Activated gamma-delta T cell (primary cell): ENCODE data around the gene PRRT1B.
"Not testable (repeated sequence)": the region's sequence is repeated elsewhere in the genome, so short reads cannot be mapped to it uniquely, and the experiment has no call there.

Experiments used
- DNase-seq: peaks from one replicate; lab custom pipeline; 2025; lab: John Stamatoyannopoulos, UW
- total RNA-seq, 2 donors: gene quantifications; one replicate each; lab custom pipeline; 2026; lab: John Stamatoyannopoulos, UW

PRRT1B gene
- 0 to 0.04 reads per million in 2 donors for total RNA-seq

DNA sequence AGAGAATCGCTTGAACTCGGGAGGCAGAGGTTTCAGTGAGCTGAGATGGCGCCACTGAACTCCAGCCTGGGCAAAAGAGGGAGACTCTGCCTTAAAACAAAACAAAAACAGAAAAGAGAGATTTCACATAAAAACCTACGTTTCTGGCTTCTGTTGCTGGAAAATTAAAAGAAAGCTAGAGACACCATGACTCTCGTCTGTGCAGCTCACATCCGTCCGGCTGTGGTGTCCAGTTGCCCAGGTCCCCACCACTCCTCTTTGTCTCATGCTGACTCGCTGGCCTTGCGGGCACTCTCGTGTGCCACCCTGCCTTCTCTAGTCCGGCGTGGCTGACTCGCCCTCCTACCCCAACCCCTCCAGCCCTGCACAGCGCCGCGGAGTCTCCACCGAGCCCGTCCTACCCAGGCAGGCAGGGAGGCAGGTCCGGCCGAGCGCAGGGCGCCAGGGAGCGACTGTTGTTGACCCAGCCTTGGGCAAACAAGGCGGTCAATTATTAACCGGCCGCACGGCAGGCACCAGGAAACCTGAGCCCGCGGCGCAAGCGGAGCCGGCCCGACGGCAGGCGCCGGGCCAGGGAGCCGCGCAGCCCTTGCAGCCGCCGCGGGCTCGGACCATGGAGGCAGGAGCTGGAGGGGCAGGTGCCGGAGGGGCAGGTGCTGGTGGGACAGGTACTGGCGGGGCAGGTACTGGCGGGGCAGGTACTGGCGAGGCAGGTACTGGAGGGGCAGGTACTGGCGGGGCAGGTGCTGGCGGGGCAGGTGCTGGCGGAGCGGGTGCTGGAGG is at the start of gene PRRT1B:
Gene PRRT1B (plus strand): TSS at position 521 of the 783 bp plus-strand sequence. CDS start 93 bp downstream, at position 614.
- no peak for DNase-seq

DNA sequence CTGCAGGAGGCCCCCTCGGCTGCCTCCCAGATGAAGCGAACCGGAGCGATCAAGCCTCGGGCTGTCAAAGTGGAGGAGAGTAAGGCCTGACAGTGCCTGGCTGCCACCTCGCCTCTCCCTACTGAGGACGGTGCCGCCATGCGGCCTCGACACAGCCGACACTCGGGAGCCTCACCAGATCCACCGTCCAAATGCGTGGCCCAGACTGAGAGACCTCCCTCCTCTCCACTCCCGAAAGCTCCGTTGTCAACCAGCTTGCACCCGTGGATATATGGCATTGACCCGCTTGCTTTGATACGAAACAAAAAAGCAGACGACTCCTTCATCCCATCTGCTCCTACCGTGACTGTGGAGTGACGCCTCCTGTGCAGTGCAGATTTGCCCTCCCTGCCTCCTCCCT is 49.5 kb upstream of the PRRT1B start:
- DNase-seq: no peak

DNA sequence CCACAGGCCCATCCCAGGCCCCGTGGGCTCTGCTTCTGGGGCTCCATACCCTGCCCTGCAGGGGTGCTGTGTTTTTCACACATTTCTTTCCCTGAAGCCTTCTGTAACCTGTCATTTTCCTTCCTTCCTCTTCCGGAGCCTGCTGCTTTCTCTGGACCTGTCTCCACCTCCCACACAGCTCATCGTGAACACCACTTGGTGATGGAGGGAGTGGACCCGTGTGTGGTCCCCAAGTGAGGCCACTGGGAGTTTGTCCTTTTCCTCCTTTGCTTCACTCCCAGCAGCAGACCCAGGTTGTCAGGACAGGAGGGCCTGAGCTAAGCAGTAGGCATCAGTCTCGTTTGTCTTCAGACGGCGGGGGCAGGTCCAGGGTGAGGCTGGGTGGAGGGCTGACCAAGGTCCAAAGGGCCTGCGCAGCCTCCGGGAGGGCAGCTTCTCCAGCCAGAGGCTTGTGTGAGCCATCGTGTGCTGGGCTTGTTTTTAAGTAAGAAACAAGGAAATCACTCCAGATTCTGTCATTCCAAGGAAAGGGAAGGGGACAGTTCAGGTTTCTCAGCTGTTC is 48.4 kb upstream of the PRRT1B start:
- DNase-seq: no peak

DNA sequence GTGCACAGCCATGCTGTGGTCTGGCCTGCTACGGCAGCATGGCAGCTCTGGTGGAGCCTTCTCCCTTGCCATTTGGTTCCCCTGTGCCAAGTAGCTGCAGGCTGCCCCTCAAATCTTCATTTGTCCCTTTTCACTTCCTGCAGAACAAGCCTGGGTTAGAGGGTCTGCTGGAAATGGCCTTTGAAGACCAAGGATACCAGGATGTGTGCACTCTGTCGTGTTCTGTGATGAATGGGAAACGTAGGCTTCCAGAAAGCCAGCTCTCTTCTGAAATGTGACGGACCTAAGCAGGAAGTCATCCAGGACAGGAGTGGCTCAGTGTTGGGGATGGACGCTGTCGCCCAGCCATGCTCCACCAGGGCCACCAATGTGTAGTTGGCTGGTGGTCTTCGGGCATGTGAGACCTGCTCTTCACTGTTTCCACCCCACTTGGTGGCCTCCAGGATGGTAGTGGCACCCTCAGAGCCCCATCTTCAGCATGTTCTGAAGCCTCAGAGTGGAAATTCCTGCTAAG is 46.0 kb upstream of the PRRT1B start:
- DNase-seq: no peak

DNA sequence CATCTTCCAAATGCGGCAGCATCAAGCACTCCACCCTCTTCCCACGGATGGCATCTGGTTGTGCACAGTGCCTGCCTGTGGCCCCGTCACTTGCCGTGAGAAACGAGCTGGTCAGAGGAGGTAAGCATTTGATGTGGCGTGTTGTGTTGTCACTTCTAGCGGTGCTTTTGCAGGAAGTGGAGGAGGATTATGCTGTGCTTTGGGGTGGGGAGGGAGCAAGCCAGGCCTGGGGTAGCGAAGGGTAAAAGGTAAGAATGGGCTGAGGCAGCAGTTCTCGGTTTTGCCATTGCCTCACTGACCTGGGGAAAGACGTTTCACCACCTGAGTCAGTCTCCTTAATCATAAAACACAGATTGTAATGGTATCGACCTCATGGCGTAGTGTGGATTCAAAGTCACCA is 44.9 kb upstream of the PRRT1B start:
- no peak for DNase-seq

DNA sequence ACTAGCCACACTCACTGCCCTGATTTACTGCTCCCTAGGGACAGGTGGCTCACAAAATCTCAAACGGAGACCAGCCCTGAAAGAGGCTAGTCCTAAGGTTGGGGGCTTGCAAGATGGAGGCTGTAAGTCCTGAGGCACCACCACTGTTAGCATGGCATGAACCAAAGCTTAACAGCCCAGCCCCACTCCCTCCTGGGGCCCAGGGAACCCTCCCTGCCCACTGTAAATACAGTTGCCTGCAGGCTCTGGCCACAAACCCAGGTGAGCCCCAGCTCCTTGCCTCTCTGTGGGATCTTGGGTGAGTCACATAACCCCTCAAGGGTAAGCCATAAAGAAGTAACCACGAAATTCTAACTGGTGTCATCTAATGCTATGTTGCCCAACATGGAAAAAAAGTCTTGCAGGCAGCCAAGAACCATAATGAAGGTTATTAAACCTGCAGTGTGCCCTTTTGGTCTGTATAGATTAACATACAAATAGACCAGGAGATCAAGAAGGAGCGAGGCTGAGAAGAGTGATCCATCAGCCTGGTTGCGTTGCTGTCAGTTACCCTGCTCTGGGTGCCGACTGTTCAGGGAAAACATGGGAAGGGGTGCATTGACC is 44.3 kb upstream of the PRRT1B start:
- no peak for DNase-seq

DNA sequence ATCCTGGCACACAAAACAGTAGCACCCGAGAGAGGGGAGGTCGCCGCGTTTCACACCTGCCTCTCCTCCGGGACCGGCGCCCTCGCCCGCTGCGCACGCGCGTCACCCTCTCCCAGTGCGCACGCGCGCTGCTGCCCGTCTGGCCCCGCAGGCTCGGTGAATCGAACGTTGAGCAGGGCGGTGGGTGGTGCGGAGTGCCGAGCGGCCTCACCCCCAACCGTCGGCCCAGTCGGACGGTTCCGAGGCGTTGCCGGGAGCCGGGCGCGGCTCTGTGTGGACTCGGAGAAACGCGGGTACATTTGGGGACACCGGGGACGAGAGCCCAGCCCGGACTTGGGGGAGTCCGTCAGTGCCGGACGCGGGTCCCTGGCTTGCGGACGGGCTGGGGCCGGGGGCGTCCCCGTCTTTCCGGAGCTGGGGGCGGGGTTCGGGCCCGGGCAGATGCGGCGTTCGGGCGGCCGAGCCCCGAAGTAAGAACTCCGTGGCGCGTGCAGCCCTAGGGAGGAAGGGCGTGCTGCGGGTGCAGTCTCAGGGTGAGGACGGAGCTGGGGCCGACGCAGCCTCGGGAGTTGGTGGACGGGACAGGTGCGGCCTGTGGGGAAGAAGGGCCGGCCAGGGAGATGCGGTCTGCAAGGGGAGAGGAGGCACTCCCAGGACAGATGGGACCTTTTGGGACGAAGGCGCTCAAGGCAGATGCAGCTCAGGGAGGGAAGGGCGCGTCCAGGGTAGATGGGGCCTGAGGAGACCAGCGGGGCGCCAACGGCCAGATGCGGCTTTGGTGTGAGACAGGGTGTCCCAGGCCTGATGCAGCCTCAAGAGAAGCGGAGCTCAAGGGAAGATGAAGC is 42.3 kb upstream of the PRRT1B start, which contains the start of gene POMT1:
Gene POMT1 (plus strand): TSS at position 138 of the 845 bp plus-strand sequence. CDS start 1,301 bp downstream, outside the sequence.
- peak; percentile 83 for DNase-seq

DNA sequence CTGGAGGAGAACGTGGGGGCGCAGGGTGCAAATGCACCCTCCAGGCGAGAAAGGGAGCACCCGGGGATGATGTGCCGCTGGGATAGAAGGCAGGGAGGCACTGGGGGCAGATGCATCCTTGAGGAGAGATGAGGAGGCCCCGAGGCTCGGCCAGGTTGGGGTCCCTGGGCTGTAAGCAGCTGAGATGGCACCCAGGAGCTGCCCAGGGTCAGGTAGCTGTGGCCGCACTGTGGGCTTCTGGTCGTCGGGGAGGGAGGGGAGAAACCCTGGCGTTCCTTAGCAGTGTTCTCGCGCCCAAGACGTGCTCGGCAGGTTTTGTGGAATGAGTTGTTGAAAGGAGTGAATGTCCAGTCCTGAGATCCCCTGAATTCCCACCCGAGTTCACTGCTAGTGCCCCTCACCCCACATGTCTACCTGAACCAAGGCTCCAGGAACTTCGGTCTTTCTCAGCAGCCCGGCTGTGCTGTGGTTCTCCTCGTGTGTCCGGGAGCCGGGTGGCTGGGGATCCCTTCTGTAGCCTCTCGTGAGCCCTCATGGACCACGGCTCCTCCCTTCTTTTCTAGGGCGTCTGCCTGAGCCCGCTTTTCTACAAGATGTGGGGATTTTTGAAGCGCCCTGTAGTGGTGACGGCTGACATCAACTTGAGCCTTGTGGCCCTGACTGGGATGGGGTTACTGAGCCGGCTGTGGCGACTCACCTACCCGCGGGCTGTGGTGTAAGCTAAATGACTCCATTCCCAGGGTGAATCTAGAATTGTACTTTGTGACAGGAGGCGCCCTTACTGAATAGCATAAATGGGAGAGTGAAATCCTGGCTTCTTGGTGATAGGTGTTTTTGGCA is 41.5 kb upstream of the PRRT1B start:
- DNase-seq: peak; percentile 22

DNA sequence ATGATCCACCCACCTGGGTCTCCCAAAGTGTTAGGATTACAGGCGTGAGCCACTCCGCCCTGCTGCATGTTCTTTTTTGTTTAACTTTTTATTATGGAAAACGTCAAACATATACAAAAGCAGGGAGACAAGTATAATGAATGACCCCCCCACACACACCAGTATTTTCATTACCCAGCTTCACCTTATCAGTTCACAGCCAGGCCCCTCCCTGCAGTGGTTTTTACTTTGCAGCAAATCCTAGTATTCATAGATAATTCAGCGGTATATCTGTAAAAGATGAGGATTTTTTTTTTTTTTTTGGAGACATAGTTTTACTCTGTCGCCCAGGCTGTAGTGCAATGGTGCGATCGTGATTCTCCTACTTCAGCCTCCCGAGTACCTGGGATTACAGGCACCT is 40.3 kb upstream of the PRRT1B start:
- DNase-seq: no peak

DNA sequence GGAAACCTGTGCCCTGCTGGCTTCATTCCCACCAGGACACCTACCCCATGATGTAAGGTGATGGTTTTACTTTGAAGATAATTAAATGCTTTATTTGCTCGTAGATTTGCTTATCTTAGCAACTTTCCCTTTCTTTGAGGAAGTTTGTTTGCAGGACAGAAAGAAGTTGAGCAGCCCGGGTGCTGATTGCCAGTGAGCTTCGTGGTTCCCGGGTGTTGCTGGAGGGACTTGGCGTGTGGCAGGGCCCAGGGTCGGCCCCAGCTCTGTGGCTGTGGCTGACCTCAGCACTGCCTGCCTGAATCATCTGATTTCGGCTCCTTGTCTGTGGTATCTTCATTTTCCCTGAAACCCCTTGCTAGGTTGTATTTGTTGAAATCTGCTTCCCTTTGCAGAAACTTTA is 33.9 kb upstream of the PRRT1B start:
- DNase-seq: no peak

DNA sequence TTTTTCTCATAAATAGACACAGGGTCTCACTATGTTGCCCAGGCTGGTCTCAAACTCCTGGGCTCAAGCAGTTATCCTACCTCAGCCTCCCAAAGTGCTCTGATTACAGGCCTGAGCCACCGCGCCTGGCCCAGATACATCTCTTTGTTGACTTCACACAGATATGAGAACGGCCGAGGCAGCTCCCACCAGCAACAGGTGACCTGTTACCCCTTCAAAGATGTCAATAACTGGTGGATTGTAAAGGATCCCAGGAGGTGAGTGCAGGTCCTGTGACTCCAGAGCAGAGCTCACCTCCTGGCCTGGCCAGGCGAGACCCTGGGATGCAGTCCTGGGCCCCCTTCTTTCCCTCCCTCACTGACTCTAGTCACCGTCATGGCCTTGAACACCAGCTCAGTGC is 33.4 kb upstream of the PRRT1B start:
- no peak for DNase-seq

DNA sequence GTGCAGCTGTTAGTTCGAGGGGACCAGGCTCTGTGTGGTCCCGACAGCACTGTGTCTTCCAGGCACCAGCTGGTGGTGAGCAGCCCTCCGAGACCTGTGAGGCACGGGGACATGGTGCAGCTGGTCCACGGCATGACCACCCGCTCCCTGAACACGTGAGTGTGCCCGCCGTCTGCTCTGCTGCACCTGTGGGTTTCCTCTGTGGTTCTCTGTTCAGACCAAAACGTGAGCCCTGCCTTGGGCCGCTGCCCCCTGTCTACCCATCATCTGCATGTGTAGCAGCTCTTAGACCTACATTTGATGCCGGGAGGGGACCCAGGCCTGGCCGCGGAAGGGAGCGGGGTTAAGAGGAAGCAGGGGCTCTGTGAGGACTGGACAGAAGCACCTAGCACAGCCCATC is 32.1 kb upstream of the PRRT1B start:
- no peak for DNase-seq

DNA sequence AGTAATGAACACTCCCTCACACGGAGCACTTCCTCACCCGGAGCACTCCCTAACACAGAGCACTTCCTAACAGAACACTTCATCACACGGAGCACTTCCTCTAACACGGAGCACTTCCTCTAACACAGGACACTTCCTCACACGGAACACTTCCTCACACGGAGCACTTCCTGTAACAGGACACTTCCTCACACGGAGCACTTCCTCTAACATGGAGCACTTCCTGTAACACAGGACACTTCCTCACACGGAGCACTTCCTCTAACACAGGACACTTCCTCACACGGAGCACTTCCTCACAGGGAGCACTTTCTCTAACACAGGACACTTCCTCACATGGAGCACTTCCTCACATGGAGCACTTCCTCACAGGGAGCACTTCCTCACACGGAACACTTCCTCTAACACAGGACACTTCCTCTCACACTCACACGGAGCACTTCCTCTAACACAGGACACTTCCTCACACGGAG is 29.7 kb upstream of the PRRT1B start:
- DNase-seq: not testable (repeated sequence)

DNA sequence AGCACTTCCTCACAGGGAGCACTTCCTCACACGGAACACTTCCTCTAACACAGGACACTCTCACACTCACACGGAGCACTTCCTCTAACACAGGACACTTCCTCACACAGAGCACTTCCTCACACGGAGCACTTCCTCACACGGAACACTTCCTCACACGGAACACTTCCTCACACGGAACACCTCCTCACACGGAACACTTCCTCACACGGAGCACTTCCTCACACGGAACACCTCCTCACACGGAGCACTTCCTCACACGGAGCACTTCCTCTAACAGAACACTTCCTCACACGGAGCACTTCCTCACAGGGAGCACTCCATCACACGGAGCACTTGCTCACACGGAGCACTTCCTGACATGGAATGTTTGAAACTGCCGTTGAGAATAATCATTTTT is 29.2 kb upstream of the PRRT1B start:
- DNase-seq: no peak

DNA sequence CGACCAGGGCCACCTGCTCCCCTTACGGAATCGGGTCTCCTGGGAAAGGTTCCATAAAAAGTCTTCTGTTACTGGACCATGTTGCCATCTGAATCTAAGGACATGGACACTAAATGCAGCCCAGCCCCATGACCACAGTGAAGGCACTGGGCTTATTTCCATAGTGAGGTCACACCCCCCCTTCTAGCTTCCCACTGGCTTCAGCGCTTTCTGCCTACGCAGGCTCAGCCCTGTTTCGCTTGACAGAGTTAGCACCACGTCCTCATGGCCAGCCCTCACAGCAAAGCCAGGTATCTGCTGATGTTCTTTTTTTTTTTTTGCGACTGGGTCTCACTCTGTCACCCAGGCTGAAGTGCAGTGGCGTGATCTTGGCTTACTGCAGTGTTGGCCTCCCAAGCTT is 28.4 kb upstream of the PRRT1B start:
- no peak for DNase-seq

DNA sequence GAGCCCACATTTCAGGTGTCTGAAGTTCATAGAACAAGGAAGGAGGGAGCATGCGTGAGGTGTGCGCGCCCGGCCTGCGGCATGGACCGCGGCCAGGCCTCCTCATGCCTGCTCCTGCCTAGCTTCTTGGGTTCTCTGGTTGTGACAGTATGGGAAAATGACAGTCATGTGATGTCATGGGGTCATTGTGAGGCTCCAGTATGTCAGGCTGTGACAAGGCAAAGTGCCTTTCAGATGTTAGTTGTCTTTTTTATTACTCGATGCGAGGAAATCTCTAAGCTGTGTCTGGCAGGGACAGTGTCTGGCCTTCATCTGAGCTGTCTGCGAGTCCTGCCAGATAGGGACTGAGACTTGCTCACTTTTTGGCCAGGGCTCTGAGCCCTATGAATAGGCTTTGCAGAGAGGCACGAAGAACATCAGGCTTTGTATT is 27.5 kb upstream of the PRRT1B start:
- no peak for DNase-seq

DNA sequence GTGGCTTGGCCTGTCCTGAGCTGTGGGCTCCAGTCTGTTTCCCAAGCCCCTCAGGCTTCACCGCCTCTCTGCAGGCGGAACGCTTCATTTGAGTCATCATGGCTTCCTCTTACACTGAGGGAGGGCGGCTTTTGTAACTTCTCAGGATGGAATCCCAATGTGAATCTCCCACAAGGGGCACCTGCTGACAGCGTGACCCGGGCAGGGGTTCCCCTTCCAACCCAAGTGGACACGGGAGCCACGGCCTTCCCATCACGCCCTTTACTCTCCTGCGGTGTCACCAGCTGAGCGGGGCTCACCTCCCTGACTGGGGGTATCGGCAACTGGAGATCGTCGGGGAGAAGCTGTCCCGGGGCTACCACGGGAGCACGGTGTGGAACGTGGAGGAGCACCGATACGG is 26.8 kb upstream of the PRRT1B start:
- DNase-seq: no peak

DNA sequence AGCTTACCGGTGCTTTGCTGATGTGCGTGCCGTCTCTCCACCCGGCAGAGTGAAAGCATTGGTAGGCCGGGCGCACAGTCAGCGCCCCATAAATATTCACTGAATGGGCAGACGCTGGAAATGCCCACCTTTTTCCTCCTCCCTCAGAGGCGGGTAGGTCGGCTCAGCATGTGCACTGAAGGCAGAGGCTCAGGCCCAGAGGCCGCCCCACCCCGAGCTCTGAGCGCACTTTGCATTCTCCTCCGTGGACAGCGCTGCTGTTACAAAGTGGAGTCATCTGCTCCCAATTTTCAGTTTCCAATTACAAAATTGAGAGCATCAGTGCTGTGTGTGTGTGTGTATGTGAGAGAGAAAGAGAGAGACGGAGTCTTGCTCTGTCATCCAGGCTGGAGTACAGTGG is 24.8 kb upstream of the PRRT1B start:
- DNase-seq: no peak

DNA sequence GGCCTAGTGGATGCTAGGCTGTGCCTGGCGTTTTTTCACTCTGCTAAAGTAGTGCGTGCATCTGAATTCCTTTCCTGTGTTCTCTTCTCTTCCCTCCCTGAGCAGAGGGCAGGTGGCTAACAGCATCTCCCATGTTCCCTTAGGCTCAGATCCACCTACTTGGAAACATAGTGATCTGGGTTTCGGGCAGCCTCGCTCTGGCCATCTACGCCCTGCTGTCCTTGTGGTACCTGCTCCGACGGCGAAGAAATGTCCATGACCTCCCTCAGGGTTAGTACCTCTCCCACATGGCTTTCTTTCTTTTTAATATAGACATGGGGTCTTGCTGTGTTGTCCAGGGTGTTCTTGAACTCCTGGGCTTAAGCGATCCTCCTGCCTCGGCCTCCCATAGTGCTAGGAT is 24.1 kb upstream of the PRRT1B start:
- no peak for DNase-seq

DNA sequence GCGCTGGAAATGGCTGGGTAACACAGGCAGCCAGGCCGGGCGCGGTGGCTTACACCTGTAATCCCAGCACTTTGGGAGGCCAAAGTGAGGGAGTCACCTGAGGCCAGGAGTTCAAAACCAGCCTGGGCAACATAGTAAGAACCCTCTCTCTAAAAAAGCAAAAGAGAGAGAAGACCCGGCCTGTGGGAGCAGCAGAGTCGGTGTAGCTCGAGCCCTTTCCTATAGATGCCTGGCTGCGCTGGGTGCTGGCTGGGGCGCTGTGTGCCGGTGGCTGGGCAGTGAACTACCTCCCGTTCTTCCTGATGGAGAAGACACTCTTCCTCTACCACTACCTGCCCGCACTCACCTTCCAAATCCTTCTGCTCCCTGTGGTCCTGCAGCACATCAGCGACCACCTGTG is 23.5 kb upstream of the PRRT1B start:
- no peak for DNase-seq
